ENCODE data around the gene RPTOR.

The RPTOR gene

GRCh38 chr17:80892900-80893603 lies 348.4 kb downstream of the RPTOR start:
- H3K4me3 ChIP-seq (replicated peaks; ENCODE audit: insufficient read depth, low read length) = no peak overlapping the region

GRCh38 chr17:80893604-80894438 lies 349.2 kb downstream of the RPTOR start:
- Histone ChIP-seq H3K27ac (replicated peaks) (no peak overlapping the region), H3K4me3 (replicated peaks; ENCODE audit: insufficient read depth, low read length) (no peak overlapping the region), H3K27me3 (ENCODE audit: insufficient read depth, poor library complexity, severe bottlenecking) (no peaks in the 10 kb centered on the region)
- DNase-seq (ENCODE audit: low read depth in 1 of 2, low spot score in 1 of 2) = no peak
- TF ChIP-seq GABPA (IDR thresholded peaks at IDR 0.05; ENCODE audit: low read depth) = no peak
- no peak for TF ChIP-seq SPI1 (IDR thresholded peaks at IDR 0.05; ENCODE audit: borderline replicate concordance, low read depth)
- no peak for TF ChIP-seq REST (IDR thresholded peaks at IDR 0.05; ENCODE audit: insufficient replicate concordance, low read depth)
- no peak for TF ChIP-seq POLR2AphosphoS5 (IDR thresholded peaks at IDR 0.05; ENCODE audit: low read depth)
- TF ChIP-seq CTCF (IDR thresholded peaks at IDR 0.05; ENCODE audit: insufficient read depth, low read length) = no peak

More at GRCh38 chr17:80892900-80893603, 348.4 kb downstream of the RPTOR start:
- no peaks in the 10 kb centered on the region for H3K27me3 ChIP-seq (ENCODE audit: insufficient read depth, poor library complexity, severe bottlenecking)
- peak in 1 of 2 experiments; percentile 60 for DNase-seq (ENCODE audit: low read depth in 1 of 2, low spot score in 1 of 2)
- no peak for TF ChIP-seq POLR2AphosphoS5 (IDR thresholded peaks at IDR 0.05; ENCODE audit: low read depth)
- H3K27ac ChIP-seq (replicated peaks) = no peak overlapping the region; the same call in 1 of the 2 replicates

DNA sequence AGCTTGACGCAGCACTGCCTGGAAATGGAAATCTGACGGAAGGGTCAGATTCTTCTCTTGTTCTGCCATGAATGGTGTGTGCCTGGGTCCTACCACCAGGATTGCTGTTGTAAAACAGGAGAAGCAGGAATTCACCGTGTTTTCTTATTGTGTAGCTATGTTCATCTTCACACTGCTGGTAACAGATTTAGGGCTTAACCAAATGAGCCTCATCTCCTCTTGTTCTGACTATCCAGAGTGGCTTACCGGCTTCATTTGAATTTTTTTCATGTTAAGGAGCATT lies 349.7 kb downstream of the RPTOR start:
- TF ChIP-seq SPI1 (IDR thresholded peaks at IDR 0.05; ENCODE audit: borderline replicate concordance, low read depth) (no peak), GABPA (IDR thresholded peaks at IDR 0.05; ENCODE audit: low read depth) (no peak), CTCF (IDR thresholded peaks at IDR 0.05; ENCODE audit: insufficient read depth, low read length) (no peak), REST (IDR thresholded peaks at IDR 0.05; ENCODE audit: insufficient replicate concordance, low read depth) (no peak), POLR2AphosphoS5 (IDR thresholded peaks at IDR 0.05; ENCODE audit: low read depth) (no peak)
- Histone ChIP-seq H3K27ac (replicated peaks) (no peak overlapping the region), H3K4me3 (replicated peaks; ENCODE audit: insufficient read depth, low read length) (no peak overlapping the region), H3K27me3 (ENCODE audit: insufficient read depth, poor library complexity, severe bottlenecking) (no peaks in the 10 kb centered on the region)
- no peak for DNase-seq (ENCODE audit: low read depth in 1 of 2, low spot score in 1 of 2)

GRCh38 chr17:80894726-80895125 lies 350.1 kb downstream of the RPTOR start:
- Histone ChIP-seq H3K4me3 (replicated peaks; ENCODE audit: insufficient read depth, low read length) (no peak overlapping the region), H3K27ac (replicated peaks) (no peak overlapping the region), H3K27me3 (ENCODE audit: insufficient read depth, poor library complexity, severe bottlenecking) (no peaks in the 10 kb centered on the region)
- no peak for DNase-seq (ENCODE audit: low read depth in 1 of 2, low spot score in 1 of 2)
- TF ChIP-seq REST (IDR thresholded peaks at IDR 0.05; ENCODE audit: insufficient replicate concordance, low read depth) (no peak), SPI1 (IDR thresholded peaks at IDR 0.05; ENCODE audit: borderline replicate concordance, low read depth) (no peak), GABPA (IDR thresholded peaks at IDR 0.05; ENCODE audit: low read depth) (no peak), POLR2AphosphoS5 (IDR thresholded peaks at IDR 0.05; ENCODE audit: low read depth) (no peak)
